Neural crest cell (in vitro differentiated cells): Measurements from ENCODE around the gene OSBPL10. TPM values are rescaled to one million over a fixed set of nuclear protein-coding genes. Genes with fewer than 3 reads are reported as not detected.

Experiments
- DNase-seq: peaks from one replicate; pipeline ENCODE4 v3.0.0; 2021; ENCODE audit warnings: low read depth, mixed read lengths, low spot score
- H3K27ac Mint-ChIP-seq: one replicate; pipeline ENCODE4 v1.8.0; 2021; ENCODE audit warnings: mild to moderate bottlenecking, mixed read lengths; ENCODE audit not compliant: unreplicated experiment
- H3K27me3 Mint-ChIP-seq: 2 replicates; pipeline ENCODE4 v1.8.0; 2021; ENCODE audit warnings: low read depth, mild to moderate bottlenecking, mixed read lengths
- H3K36me3 Mint-ChIP-seq: 2 replicates; pipeline ENCODE4 v1.8.0; 2021; ENCODE audit warnings: low read depth, mild to moderate bottlenecking, mixed read lengths
- H3K4me1 Mint-ChIP-seq: 2 replicates; pipeline ENCODE4 v1.8.0; 2021; ENCODE audit warnings: mixed read lengths
- H3K4me3 Mint-ChIP-seq: one replicate; pipeline ENCODE4 v1.8.0; 2021; ENCODE audit warnings: mild to moderate bottlenecking, mixed read lengths
- H3K9me3 Mint-ChIP-seq: 2 replicates; pipeline ENCODE4 v1.8.0; 2021; ENCODE audit warnings: mixed read lengths
- CTCF ChIP-seq: fragments of 200-600 bp; sonication (generic); conservative IDR thresholded peaks from 2 replicates; pipeline ENCODE4 v1.5.0; 2021; ENCODE audit warnings: antibody characterized with exemption, mild to moderate bottlenecking
- total RNA-seq: library from RNA; stranded (reverse); gene quantifications from 2 replicates; pipeline ENCODE4 v1.2.1, GENCODE V29; 2021

The OSBPL10 gene
- total RNA-seq, 1 donor from 2014 or later: 18.7 TPM

GRCh38 chr3:31802981-31803740, 177.9 kb downstream of the OSBPL10 start:
- Mint-ChIP-seq H3K27ac (no peak overlapping the region), H3K4me1 (peaks cover 22% of the 10 kb centered on the region), H3K36me3 (no peaks in the 10 kb centered on the region), H3K9me3 (peaks cover 2% of the 10 kb centered on the region), H3K4me3 (no peak overlapping the region), H3K27me3 (no peaks in the 10 kb centered on the region)
- DNase-seq: no peak
- no peak for TF ChIP-seq CTCF

- H3K4me1 Mint-ChIP-seq: peaks cover 13% of the 10 kb centered on the region
- DNase-seq: no peak
- H3K9me3 Mint-ChIP-seq: no peaks in the 10 kb centered on the region
- no peaks in the 10 kb centered on the region for H3K27me3 Mint-ChIP-seq
- H3K4me3 Mint-ChIP-seq: no peak overlapping the region
- no peak for TF ChIP-seq CTCF
- H3K36me3 Mint-ChIP-seq: no peaks in the 10 kb centered on the region
- H3K27ac Mint-ChIP-seq: no peak overlapping the region
These were observed 180.6 kb downstream of the OSBPL10 start for GRCh38 chr3:31800436-31800835.

- H3K27ac Mint-ChIP-seq: no peak overlapping the region
- no peak for DNase-seq
- no peaks in the 10 kb centered on the region for H3K9me3 Mint-ChIP-seq
- peaks cover 13% of the 10 kb centered on the region for H3K4me1 Mint-ChIP-seq
- no peak for TF ChIP-seq CTCF
- no peaks in the 10 kb centered on the region for H3K27me3 Mint-ChIP-seq
- H3K4me3 Mint-ChIP-seq: no peak overlapping the region
- H3K36me3 Mint-ChIP-seq: no peaks in the 10 kb centered on the region
These were observed 182.2 kb downstream of the OSBPL10 start for GRCh38 chr3:31798840-31799239.

GRCh38 chr3:31793821-31794220, 187.2 kb downstream of the OSBPL10 start:
- no peak overlapping the region for H3K27ac Mint-ChIP-seq
- no peaks in the 10 kb centered on the region for H3K27me3 Mint-ChIP-seq
- H3K4me3 Mint-ChIP-seq: no peak overlapping the region
- DNase-seq: no peak
- peaks cover 4% of the 10 kb centered on the region for H3K4me1 Mint-ChIP-seq
- H3K36me3 Mint-ChIP-seq: no peaks in the 10 kb centered on the region
- H3K9me3 Mint-ChIP-seq: no peaks in the 10 kb centered on the region
- TF ChIP-seq CTCF: no peak

GRCh38 chr3:31791090-31791430, 190.0 kb downstream of the OSBPL10 start:
- no peaks in the 10 kb centered on the region for H3K9me3 Mint-ChIP-seq
- no peak overlapping the region for H3K27ac Mint-ChIP-seq
- H3K4me3 Mint-ChIP-seq: no peak overlapping the region
- peaks cover 4% of the 10 kb centered on the region for H3K4me1 Mint-ChIP-seq
- DNase-seq: no peak
- no peak for TF ChIP-seq CTCF
- no peaks in the 10 kb centered on the region for H3K27me3 Mint-ChIP-seq
- no peaks in the 10 kb centered on the region for H3K36me3 Mint-ChIP-seq
